ENCODE results near the gene PRKN. TPM values are rescaled to one million over a fixed set of nuclear protein-coding genes. Genes with fewer than 3 reads are reported as not detected.

The PRKN gene
- total and polyA plus RNA-seq, 2 donors (not counting 3 experiments of a cell fraction or from before 2014, with no cell fraction given): 0.06 TPM; not detected in 1

GRCh38 chr6:161744211-161745067, 983.1 kb downstream of the PRKN start:
- POLR2A ChIA-PET: no interaction called here
- Histone ChIP-seq H3K9me1 (replicated peaks; ENCODE audit: control insufficient read depth, extremely low read depth, insufficient read depth, low read length) (no peaks in the 10 kb centered on the region), H3K9me3 (replicated peaks; ENCODE audit: control insufficient read depth, insufficient read depth, low read length) (no peaks in the 10 kb centered on the region), H3K4me2 (ENCODE audit: insufficient read depth, low read length) (no peak overlapping the region), H3K9ac (replicated peaks; ENCODE audit: extremely low read depth, insufficient read depth, low read length) (no peak overlapping the region), H4K20me1 (replicated peaks; ENCODE audit: control insufficient read depth, extremely low read depth, insufficient read depth, low read length) (no peaks in the 10 kb centered on the region), H3K4me1 (ENCODE audit: control insufficient read depth, extremely low read depth, insufficient read depth, low read length) (no peaks in the 10 kb centered on the region), H3K36me3 (ENCODE audit: control insufficient read depth in 2 of 2, extremely low read depth in 1 of 2, insufficient read depth in 2 of 2, low read length in 2 of 2) (no peaks in the 10 kb centered on the region), H3K27me3 (ENCODE audit: control insufficient read depth in 2 of 2, insufficient read depth in 2 of 2, low read length in 2 of 2) (no peaks in the 10 kb centered on the region), H3K27ac (ENCODE audit: insufficient read depth, low read depth, low read length) (no peak overlapping the region), H3K4me3 (replicated peaks in 1 of 3; ENCODE audit: insufficient read depth in 1 of 3, low read depth in 1 of 3, low read length in 3 of 3) (no peak overlapping the region), H3K79me2 (ENCODE audit: control insufficient read depth, insufficient read depth, low read length) (no peaks in the 10 kb centered on the region), H2AFZ (ENCODE audit: low read depth, low read length) (no peak overlapping the region)
- DNase-seq (ENCODE audit: low read depth, low spot score) (peak; percentile 38), FAIRE-seq (no peak)
- TF ChIP-seq EZH2 (IDR thresholded peaks at IDR 0.05; ENCODE audit: borderline replicate concordance, low read depth, low read length, severe bottlenecking): no peak
- no peak for TF ChIP-seq GATA2 (IDR thresholded peaks at IDR 0.05; ENCODE audit: insufficient read depth, insufficient read length, low read depth, low read length)
- TF ChIP-seq JUN (IDR thresholded peaks at IDR 0.05; ENCODE audit: borderline replicate concordance, insufficient read depth, insufficient read length, low read depth): no peak
- no peak for TF ChIP-seq POLR2A (IDR thresholded peaks at IDR 0.05; ENCODE audit: low read depth, low read length)
- TF ChIP-seq MAX (IDR thresholded peaks at IDR 0.05; ENCODE audit: insufficient read depth, insufficient read length): no peak
- TF ChIP-seq MYC (IDR thresholded peaks at IDR 0.05; ENCODE audit: low read depth, low read length): no peak
- no peak for TF ChIP-seq CTCF (IDR thresholded peaks at IDR 0.05; ENCODE audit: extremely low read depth in 1 of 2, insufficient read depth in 1 of 2, low read depth in 1 of 2, low read length in 2 of 2)
- no peak for TF ChIP-seq FOS (IDR thresholded peaks at IDR 0.05; ENCODE audit: borderline replicate concordance, insufficient read depth, low read length)
- TF ChIP-seq POLR2AphosphoS5 (IDR thresholded peaks at IDR 0.05; ENCODE audit: insufficient read depth, low read depth, low read length): no peak
- CTCF ChIA-PET: no interaction called here
- no TSS peak for BruUV-seq (replicated peaks)
- intact Hi-C loops (cut with micrococcal nuclease): loop anchor here (1.0 to 10.0 kb wide), 3 partner anchors 327 to 980 kb away; partner anchors contain the start of genes PACRG and PRKN
- dilution Hi-C loops (cut with MboI; ENCODE audit: extremely low pct_ligation_motif_present, low sequenced_read_pairs): no loop called here

All from endothelial cell of umbilical vein (primary cell).